Endothelial cell of umbilical vein (primary cell): ENCODE results near the gene VASH2. TPM values are rescaled to one million over a fixed set of nuclear protein-coding genes. Genes with fewer than 3 reads are reported as not detected.

ENCODE experiments used
- BruUV-seq: library from RNA; stranded (reverse); fragments of 400-500 nt; replicated peaks from 2 replicates; lab custom pipeline; 2021; lab: Mats Ljungman, UMichigan
- CTCF ChIA-PET: fragments of 300-600, 350-600 bp; sonication (Branson Sonifier 250); formaldehyde crosslinking; loops from one replicate; lab custom pipeline; 2021; ENCODE audit warnings: antibody characterized with exemption, inconsistent platforms; lab: Charles Lee
- POLR2A ChIA-PET: fragments of 300-600, 350-600 bp; sonication (Branson Sonifier 250); formaldehyde crosslinking; loops from one replicate; lab custom pipeline; 2021; ENCODE audit warnings: antibody characterized with exemption, inconsistent platforms; lab: Charles Lee
- DNase-seq: peaks from one replicate; pipeline ENCODE4 v3.0.0-alpha.2; 2011; ENCODE audit warnings: low read depth, low spot score
- FAIRE-seq: peaks from 2 replicates; lab custom pipeline; 2011; peaks lifted over from hg19 to GRCh38; lab: Jason Lieb, UNC
- H2AFZ ChIP-seq: 2 replicates; pipeline ENCODE4 v1.6.0; 2012; ENCODE audit warnings: low read depth, low read length, control low read depth, inconsistent platforms
- H3K27ac ChIP-seq: 2 replicates; pipeline ENCODE4 v1.5.1; 2011; ENCODE audit warnings: low read depth, mild to moderate bottlenecking, control low read depth, low read length, moderate library complexity; ENCODE audit not compliant: insufficient read depth
- H3K27me3 ChIP-seq, 2 experiments: 2 replicates each; pipeline versions ENCODE4 v1.6.0 to v1.6.1; 2011; ENCODE audit warnings: low read length in 2 of 2, mixed read lengths in 1 of 2; ENCODE audit not compliant: control insufficient read depth in 2 of 2, insufficient read depth in 2 of 2
- H3K36me3 ChIP-seq, 2 experiments: 2 replicates in 1 of 2; 3 replicates in 1 of 2; pipeline ENCODE4 v1.5.1; 2011; ENCODE audit warnings: low read length in 2 of 2, mild to moderate bottlenecking in 1 of 2, moderate library complexity in 1 of 2; ENCODE audit not compliant: control insufficient read depth in 2 of 2, insufficient read depth in 2 of 2; ENCODE audit errors: extremely low read depth in 1 of 2
- H3K4me1 ChIP-seq: 3 replicates; pipeline ENCODE4 v1.5.1; 2011; ENCODE audit warnings: mild to moderate bottlenecking, low read length; ENCODE audit not compliant: control insufficient read depth, insufficient read depth; ENCODE audit errors: extremely low read depth
- H3K4me2 ChIP-seq: 2 replicates; pipeline ENCODE4 v1.6.1; 2011; ENCODE audit warnings: low read length, control low read depth, mixed read lengths; ENCODE audit not compliant: insufficient read depth
- H3K4me3 ChIP-seq, 3 experiments: fragments of 200-600 bp in 1 of 3; sonication (generic), shearing (Covaris generic) in 1 of 3; replicated peaks in 1 of 3; 2 replicates each; pipeline ENCODE4 v1.5.1; 2011 to 2016; ENCODE audit warnings: control low read depth in 3 of 3, low read length in 3 of 3, mild to moderate bottlenecking in 2 of 3, inconsistent platforms in 1 of 3, low read depth in 1 of 3, moderate library complexity in 1 of 3; ENCODE audit not compliant: insufficient read depth in 1 of 3
- H3K79me2 ChIP-seq: 2 replicates; pipeline ENCODE4 v1.6.0; 2012; ENCODE audit warnings: low read length, inconsistent platforms; ENCODE audit not compliant: control insufficient read depth, insufficient read depth
- H3K9ac ChIP-seq: replicated peaks from 2 replicates; pipeline ENCODE3; 2011; ENCODE audit warnings: low read length, control low read depth; ENCODE audit not compliant: insufficient read depth; ENCODE audit errors: extremely low read depth
- H3K9me1 ChIP-seq: replicated peaks from 3 replicates; pipeline ENCODE4 v1.6.0; 2011; ENCODE audit warnings: mild to moderate bottlenecking, low read length; ENCODE audit not compliant: control insufficient read depth, insufficient read depth; ENCODE audit errors: extremely low read depth
- H3K9me3 ChIP-seq: replicated peaks from 2 replicates; pipeline ENCODE4 v1.5.1; 2012; ENCODE audit warnings: low read length, inconsistent platforms; ENCODE audit not compliant: control insufficient read depth, insufficient read depth
- H4K20me1 ChIP-seq: replicated peaks from 2 replicates; pipeline ENCODE3; 2011; ENCODE audit warnings: mild to moderate bottlenecking, low read length; ENCODE audit not compliant: control insufficient read depth, insufficient read depth; ENCODE audit errors: extremely low read depth
- EZH2 ChIP-seq: IDR thresholded peaks from 2 replicates; pipeline ENCODE4 v1.6.1; 2012; ENCODE audit warnings: borderline replicate concordance, low read depth, mild to moderate bottlenecking, moderate library complexity, low read length, inconsistent platforms; ENCODE audit not compliant: severe bottlenecking
- FOS ChIP-seq: IDR thresholded peaks from 2 replicates; pipeline ENCODE4 v1.6.1; 2011; ENCODE audit warnings: mild to moderate bottlenecking, low read length, moderate library complexity, borderline replicate concordance; ENCODE audit not compliant: insufficient read depth
- GATA2 ChIP-seq: IDR thresholded peaks from 2 replicates; pipeline ENCODE4 v1.7.0; 2011; ENCODE audit warnings: low read depth, mild to moderate bottlenecking, moderate library complexity, mixed read lengths, low read length; ENCODE audit not compliant: insufficient read length, insufficient read depth
- JUN ChIP-seq: IDR thresholded peaks from 2 replicates; pipeline ENCODE4 v1.6.1; 2011; ENCODE audit warnings: borderline replicate concordance, low read depth; ENCODE audit not compliant: insufficient read length, insufficient read depth
- MYC ChIP-seq: IDR thresholded peaks from one replicate; pipeline ENCODE4 v1.6.1; 2011; ENCODE audit warnings: mild to moderate bottlenecking, low read depth, low read length
- POLR2A ChIP-seq: IDR thresholded peaks from 2 replicates; pipeline ENCODE4 v1.6.1; 2012; ENCODE audit warnings: low read depth, mild to moderate bottlenecking, control low read depth, low read length
- POLR2AphosphoS5 ChIP-seq: IDR thresholded peaks from 2 replicates; pipeline ENCODE4 v1.6.1; 2012; ENCODE audit warnings: low read depth, mild to moderate bottlenecking, control low read depth, low read length, moderate library complexity; ENCODE audit not compliant: insufficient read depth
- dilution Hi-C: fragments of 300-500 bp; cut with MboI; formaldehyde crosslinking; loops from one replicate; pipeline ENCODE4 v1.15.0; 2019; ENCODE audit warnings: low sequenced_read_pairs; ENCODE audit not compliant: extremely low pct_ligation_motif_present
- intact Hi-C: fragments of 100-400 bp; cut with micrococcal nuclease; formaldehyde crosslinking; loops from one replicate; pipeline ENCODE4 v1.10.0; 2022
- polyA plus RNA-seq, 4 experiments: library from polyadenylated mRNA; depleted of rRNA in 3 of 4; stranded (reverse) in 3 of 4; unstranded in 1 of 4; fragments of >200 nt; gene quantifications; 2 replicates each; pipeline versions ENCODE4 v1.2.1 to v1.2.3, GENCODE V29; 2011 to 2012; ENCODE audit warnings: missing spikeins in 1 of 4
- total RNA-seq: library from RNA; stranded (reverse); gene quantifications from 2 replicates; pipeline ENCODE4 v1.2.3, GENCODE V29; 2021
- TF ChIP-seq, protein P1 (sequence below): IDR thresholded peaks from 2 replicates; pipeline ENCODE4 v1.6.1; 2011; ENCODE audit not compliant: insufficient read depth, insufficient read length
- TF ChIP-seq, protein P2 (sequence below), 2 donors: IDR thresholded peaks; 1 replicate in 1 of 2; 2 replicates in 1 of 2; pipeline ENCODE4 v1.5.1; 2011; ENCODE audit warnings: low read length in 2 of 2, mild to moderate bottlenecking in 2 of 2, moderate library complexity in 2 of 2, control low read depth in 1 of 2, inconsistent platforms in 1 of 2, low read depth in 1 of 2; ENCODE audit not compliant: insufficient read depth in 1 of 2; ENCODE audit errors: extremely low read depth in 1 of 2

Gene VASH2
- total and polyA plus RNA-seq, 2 donors (not counting 3 experiments of a cell fraction or from before 2014, with no cell fraction given): 0.70 to 2.9 TPM

DNA sequence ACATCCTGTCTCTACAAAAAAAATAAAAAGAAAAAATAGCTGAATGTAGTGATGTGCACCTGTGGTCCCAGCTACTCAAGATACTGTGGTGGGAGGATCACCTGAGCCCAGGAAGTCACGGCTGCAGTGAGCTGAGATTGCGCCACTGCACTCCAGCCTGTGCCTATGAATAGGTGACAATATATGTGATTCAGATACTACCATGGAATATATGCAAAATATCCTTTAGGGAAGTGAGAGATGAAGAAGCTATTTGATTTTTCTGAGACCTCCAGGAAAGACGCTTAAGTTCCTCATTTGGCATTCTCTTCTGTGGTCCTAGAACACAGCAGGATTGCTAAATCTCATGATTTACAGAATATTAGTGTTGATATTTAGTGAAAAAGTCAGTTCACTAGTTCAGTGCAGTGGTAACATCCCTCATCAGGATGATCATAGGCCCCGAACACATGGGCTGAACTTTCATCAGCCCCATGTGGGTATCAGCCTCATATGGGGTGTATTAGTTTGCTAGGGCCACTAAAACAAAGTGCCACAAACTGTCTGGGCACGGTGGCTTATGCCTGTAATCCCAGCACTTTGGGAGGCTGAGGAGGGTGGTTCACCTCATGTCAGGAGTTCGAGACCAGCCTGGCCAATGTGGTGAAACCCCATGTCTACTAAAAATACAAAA is 6.0 kb upstream of the VASH2 start:
- Histone ChIP-seq H3K4me3 (no peak overlapping the region), H3K4me2 (no peak overlapping the region), H3K9me1 (no peaks in the 10 kb centered on the region), H3K79me2 (no peaks in the 10 kb centered on the region), H3K27me3 (peaks cover 9 to 21% of the 10 kb centered on the region in 2 experiments), H4K20me1 (no peaks in the 10 kb centered on the region), H3K9me3 (no peaks in the 10 kb centered on the region), H2AFZ (no peak overlapping the region), H3K36me3 (no peaks in the 10 kb centered on the region), H3K27ac (no peak overlapping the region), H3K9ac (no peak overlapping the region), H3K4me1 (no peaks in the 10 kb centered on the region)
- DNase-seq (no peak), FAIRE-seq (no peak)
- dilution Hi-C loops: no loop called here
- intact Hi-C loops: no loop called here
- BruUV-seq: no TSS peak
- CTCF ChIA-PET: no interaction called here
- POLR2A ChIA-PET: no interaction called here
- TF ChIP-seq, protein P1, sequence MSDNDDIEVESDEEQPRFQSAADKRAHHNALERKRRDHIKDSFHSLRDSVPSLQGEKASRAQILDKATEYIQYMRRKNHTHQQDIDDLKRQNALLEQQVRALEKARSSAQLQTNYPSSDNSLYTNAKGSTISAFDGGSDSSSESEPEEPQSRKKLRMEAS: no peak
- TF ChIP-seq, protein P2, sequence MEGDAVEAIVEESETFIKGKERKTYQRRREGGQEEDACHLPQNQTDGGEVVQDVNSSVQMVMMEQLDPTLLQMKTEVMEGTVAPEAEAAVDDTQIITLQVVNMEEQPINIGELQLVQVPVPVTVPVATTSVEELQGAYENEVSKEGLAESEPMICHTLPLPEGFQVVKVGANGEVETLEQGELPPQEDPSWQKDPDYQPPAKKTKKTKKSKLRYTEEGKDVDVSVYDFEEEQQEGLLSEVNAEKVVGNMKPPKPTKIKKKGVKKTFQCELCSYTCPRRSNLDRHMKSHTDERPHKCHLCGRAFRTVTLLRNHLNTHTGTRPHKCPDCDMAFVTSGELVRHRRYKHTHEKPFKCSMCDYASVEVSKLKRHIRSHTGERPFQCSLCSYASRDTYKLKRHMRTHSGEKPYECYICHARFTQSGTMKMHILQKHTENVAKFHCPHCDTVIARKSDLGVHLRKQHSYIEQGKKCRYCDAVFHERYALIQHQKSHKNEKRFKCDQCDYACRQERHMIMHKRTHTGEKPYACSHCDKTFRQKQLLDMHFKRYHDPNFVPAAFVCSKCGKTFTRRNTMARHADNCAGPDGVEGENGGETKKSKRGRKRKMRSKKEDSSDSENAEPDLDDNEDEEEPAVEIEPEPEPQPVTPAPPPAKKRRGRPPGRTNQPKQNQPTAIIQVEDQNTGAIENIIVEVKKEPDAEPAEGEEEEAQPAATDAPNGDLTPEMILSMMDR (IDR thresholded peaks at IDR 0.05; ENCODE audit: extremely low read depth in 1 of 2, insufficient read depth in 1 of 2, low read depth in 1 of 2, low read length in 2 of 2): no peak
- no peak for TF ChIP-seq FOS
- TF ChIP-seq MYC: no peak
- TF ChIP-seq JUN: no peak
- no peak for TF ChIP-seq EZH2
- TF ChIP-seq POLR2AphosphoS5: no peak
- no peak for TF ChIP-seq POLR2A
- TF ChIP-seq GATA2: no peak
